Activated CD4-positive, alpha-beta T cell treated with anti-CD3 and anti-CD28 coated beads for 36 hours (primary cell): ENCODE data around the gene PGLYRP2. TPM values are rescaled to one million over a fixed set of nuclear protein-coding genes. Genes with fewer than 3 reads are reported as not detected.
A peak's percentile ranks its signal among the peaks of the same experiment; 100 is the strongest.

ENCODE experiments used
- ATAC-seq: fragments of 200-7000 bp; cut with Tn5 transposase; one replicate; pipeline ENCODE4 v1.10.0; 2021; ENCODE audit warnings: mild to moderate bottlenecking, moderate library complexity
- CTCF ChIA-PET: fragments of 350-600 bp; sonication (Branson Sonifier 250); formaldehyde crosslinking; loops from one replicate; lab custom pipeline; 2021; ENCODE audit warnings: antibody characterized with exemption; lab: Charles Lee
- POLR2A ChIA-PET: fragments of 350-600 bp; sonication (Branson Sonifier 250); formaldehyde crosslinking; loops from one replicate; lab custom pipeline; 2021; ENCODE audit warnings: antibody characterized with exemption, inconsistent platforms; lab: Charles Lee
- DNase-seq: peaks from one replicate; pipeline ENCODE4 v3.0.0-alpha.2; 2020
- H3K27ac Mint-ChIP-seq: one replicate; pipeline ENCODE4 v1.8.0; 2021; ENCODE audit warnings: mixed read lengths
- H3K27me3 Mint-ChIP-seq: one replicate; pipeline ENCODE4 v1.8.0; 2021; ENCODE audit warnings: mixed read lengths
- H3K36me3 Mint-ChIP-seq: one replicate; pipeline ENCODE4 v1.8.0; 2021; ENCODE audit warnings: low read depth, mixed read lengths
- H3K4me1 Mint-ChIP-seq: one replicate; pipeline ENCODE4 v1.8.0; 2021; ENCODE audit warnings: mixed read lengths
- H3K4me3 Mint-ChIP-seq: one replicate; pipeline ENCODE4 v1.8.0; 2021; ENCODE audit warnings: mild to moderate bottlenecking, moderate library complexity, mixed read lengths
- H3K9me3 Mint-ChIP-seq: one replicate; pipeline ENCODE4 v1.8.0; 2021; ENCODE audit warnings: low read depth, mixed read lengths
- intact Hi-C, 2 experiments: fragments of 100-400 bp; cut with DNase I in 1 of 2; cut with micrococcal nuclease in 1 of 2; formaldehyde crosslinking; loops; one replicate each; pipeline versions ENCODE4 v1.14.2 to v1.15.1; 2022 to 2024; cut with DNase I, micrococcal nuclease
- total RNA-seq, 2 experiments: library from RNA; stranded (reverse); gene quantifications; one replicate each; pipeline ENCODE4 v1.2.3, GENCODE V29; 2021

The PGLYRP2 gene
- total RNA-seq, 2 experiments from 2014 or later, result 0.14 TPM; not detected in 1

GRCh38 chr19:15466851-15467733, 12.2 kb downstream of the PGLYRP2 start:
- POLR2A ChIA-PET, result interaction anchor here (0.5 to 1.4 kb wide), 6 partner anchors 47 to 863 kb away, joined by 3 to 10 read pairs (median 4); partner anchors contain the start of gene AKAP8L
- peaks cover 2% of the 10 kb centered on the region for H3K9me3 Mint-ChIP-seq
- peak overlapping the region; percentile 47 for H3K4me3 Mint-ChIP-seq

GRCh38 chr19:15464394-15465385, 14.6 kb downstream of the PGLYRP2 start, which contains the start of gene RASAL3:
TSS of gene RASAL3 (minus strand) at chr19:15464544. CDS start at chr19:15464358, 186 bp downstream.
- Mint-ChIP-seq H3K27ac (peak within 1 kb of the TSS; percentile 94), H3K9me3 (peaks cover 2% of the 10 kb centered on the region), H3K4me3 (peak within 1 kb of the TSS; percentile 84), H3K36me3 (peaks cover 32% of the 10 kb centered on the region), H3K27me3 (peaks cover 3% of the 10 kb centered on the region), H3K4me1 (peaks cover 69% of the 10 kb centered on the region)
- DNase-seq (peak; percentile 75), ATAC-seq (peak; percentile 55)
- POLR2A ChIA-PET, result interaction anchor here (0.6 to 1.0 kb wide), 3 partner anchors 46 to 166 kb away, joined by 3 to 4 read pairs (median 4); partner anchors contain the start of gene AKAP8L
- intact Hi-C loops, result loop anchor here in 1 of 2 experiments (1.0 to 10.0 kb wide), 6 partner anchors 45 to 1090 kb away; partner anchors contain the start of genes BRD4 and TPM4
- CTCF ChIA-PET, result interaction anchor here (1.0 to 1.2 kb wide), 3 partner anchors 15 to 91 kb away, joined by 3 read pairs; partner anchors contain the start of gene WIZ

More at GRCh38 chr19:15466851-15467733, 12.2 kb downstream of the PGLYRP2 start:
- Mint-ChIP-seq H3K27me3 (peaks cover 3% of the 10 kb centered on the region), H3K4me1 (peaks cover 62% of the 10 kb centered on the region), H3K36me3 (peaks cover 16% of the 10 kb centered on the region), H3K27ac (peak overlapping the region; percentile 95)
- DNase-seq (peak; percentile 80), ATAC-seq (peak; percentile 62)
- intact Hi-C loops, result loop anchor here (1.0 to 10.0 kb wide), 13 partner anchors 35 to 1092 kb away; partner anchors contain the start of genes AKAP8L (in 1 of the 2), BRD4 (in 1 of the 2) and TPM4 (in 1 of the 2)
- CTCF ChIA-PET, result interaction anchor here (0.6 to 3.2 kb wide), 9 partner anchors 15 to 170 kb away, joined by 3 to 17 read pairs (median 4); partner anchors contain the start of gene AKAP8L

GRCh38 chr19:15463861-15464371, 15.4 kb downstream of the PGLYRP2 start:
- intact Hi-C loops, result loop anchor here in 1 of 2 experiments (1.0 to 10.0 kb wide), 6 partner anchors 14 to 1089 kb away; partner anchors contain the start of genes AKAP8 and TPM4
- Mint-ChIP-seq H3K36me3 (peaks cover 36% of the 10 kb centered on the region), H3K4me1 (peaks cover 63% of the 10 kb centered on the region)

GRCh38 chr19:15461694-15462093, 17.6 kb downstream of the PGLYRP2 start:
- Mint-ChIP-seq H3K9me3 (no peaks in the 10 kb centered on the region), H3K27me3 (no peaks in the 10 kb centered on the region), H3K36me3 (peaks cover 42% of the 10 kb centered on the region), H3K4me1 (peaks cover 41% of the 10 kb centered on the region), H3K27ac (peak overlapping the region; percentile 94), H3K4me3 (no peak overlapping the region)
- ChIA-PET CTCF (no interaction called here), POLR2A (no interaction called here)
- DNase-seq (no peak), ATAC-seq (no peak)
- intact Hi-C loops, result loop anchor here in 1 of 2 experiments (10.0 kb wide), 2 partner anchors 613 to 1087 kb away; partner anchors contain the start of gene TPM4

More at GRCh38 chr19:15463861-15464371, 15.4 kb downstream of the PGLYRP2 start:
- peak overlapping the region; percentile 94 for H3K27ac Mint-ChIP-seq
- CTCF ChIA-PET, result interaction anchor here (1.0 to 1.2 kb wide), 3 partner anchors 14 to 92 kb away, joined by 3 to 7 read pairs (median 4); partner anchors contain the start of gene WIZ
- POLR2A ChIA-PET, result interaction anchor here (0.5 to 1.5 kb wide), 6 partner anchors 10 to 373 kb away, joined by 3 to 4 read pairs (median 3); partner anchors contain the start of gene AKAP8
- peaks cover 2% of the 10 kb centered on the region for H3K9me3 Mint-ChIP-seq
- peaks cover under 1% of the 10 kb centered on the region for H3K27me3 Mint-ChIP-seq
- ATAC-seq (peak; percentile 76), DNase-seq (peak; percentile 87)
- H3K4me3 Mint-ChIP-seq, result peak overlapping the region; percentile 84

- H3K4me3 Mint-ChIP-seq, result no peak overlapping the region
- no peaks in the 10 kb centered on the region for H3K9me3 Mint-ChIP-seq
These were observed 21.4 kb downstream of the PGLYRP2 start for GRCh38 chr19:15457701-15458484.

GRCh38 chr19:15456871-15457700, 22.2 kb downstream of the PGLYRP2 start:
- DNase-seq (peak; percentile 56), ATAC-seq (peak; percentile 48)
- POLR2A ChIA-PET, result interaction anchor here (0.7 kb wide), 1 partner anchor 39 kb away, joined by 3 read pairs; the partner anchor contains the start of gene AKAP8L
- H3K4me3 Mint-ChIP-seq, result no peak overlapping the region
- no peaks in the 10 kb centered on the region for H3K27me3 Mint-ChIP-seq
- H3K9me3 Mint-ChIP-seq, result no peaks in the 10 kb centered on the region
- CTCF ChIA-PET, result interaction anchor here (1.1 kb wide), 1 partner anchor 99 kb away, joined by 5 read pairs; no protein-coding TSS in a partner anchor
- peaks cover 12% of the 10 kb centered on the region for H3K4me1 Mint-ChIP-seq
- intact Hi-C loops, result no loop called here
- H3K36me3 Mint-ChIP-seq, result peaks cover 68% of the 10 kb centered on the region
- no peak overlapping the region for H3K27ac Mint-ChIP-seq

More at GRCh38 chr19:15457701-15458484, 21.4 kb downstream of the PGLYRP2 start:
- peaks cover 19% of the 10 kb centered on the region for H3K4me1 Mint-ChIP-seq
- H3K36me3 Mint-ChIP-seq, result peaks cover 65% of the 10 kb centered on the region
- ChIA-PET CTCF (no interaction called here), POLR2A (no interaction called here)
- no peak overlapping the region for H3K27ac Mint-ChIP-seq
- intact Hi-C loops, result no loop called here
- DNase-seq (no peak), ATAC-seq (no peak)
- no peaks in the 10 kb centered on the region for H3K27me3 Mint-ChIP-seq

- DNase-seq (no peak), ATAC-seq (no peak)
- H3K27me3 Mint-ChIP-seq, result no peaks in the 10 kb centered on the region
- intact Hi-C loops, result no loop called here
- H3K4me1 Mint-ChIP-seq, result peaks cover 6% of the 10 kb centered on the region
- H3K27ac Mint-ChIP-seq, result no peak overlapping the region
- peaks cover 66% of the 10 kb centered on the region for H3K36me3 Mint-ChIP-seq
- POLR2A ChIA-PET, result interaction anchor here (0.7 kb wide), 1 partner anchor 38 kb away, joined by 3 read pairs; the partner anchor contains the start of gene AKAP8L
- H3K4me3 Mint-ChIP-seq, result no peak overlapping the region
- CTCF ChIA-PET, result interaction anchor here (1.1 kb wide), 1 partner anchor 99 kb away, joined by 5 read pairs; no protein-coding TSS in a partner anchor
- H3K9me3 Mint-ChIP-seq, result no peaks in the 10 kb centered on the region
These were observed 22.9 kb downstream of the PGLYRP2 start for GRCh38 chr19:15456441-15456840.

- Mint-ChIP-seq H3K9me3 (no peaks in the 10 kb centered on the region), H3K4me1 (peaks cover 8% of the 10 kb centered on the region), H3K4me3 (no peak overlapping the region), H3K27ac (no peak overlapping the region), H3K27me3 (no peaks in the 10 kb centered on the region), H3K36me3 (peaks cover 68% of the 10 kb centered on the region)
- ChIA-PET CTCF (interaction anchor here (1.1 kb wide), 1 partner anchor 100 kb away, joined by 5 read pairs; no protein-coding TSS in a partner anchor), POLR2A (no interaction called here)
- intact Hi-C loops, result no loop called here
- ATAC-seq (no peak), DNase-seq (no peak)
These were observed 23.3 kb downstream of the PGLYRP2 start for GRCh38 chr19:15455996-15456395.
